DMS53 treated with DMSO at 0.1 percent for 48 hours (cell line): Measurements from ENCODE around the gene PPARG.

ENCODE experiments used
- DNase-seq: peaks from one replicate; lab custom pipeline; 2025; ENCODE audit not compliant: unreplicated experiment; lab: John Stamatoyannopoulos, UW

Gene PPARG

DNA sequence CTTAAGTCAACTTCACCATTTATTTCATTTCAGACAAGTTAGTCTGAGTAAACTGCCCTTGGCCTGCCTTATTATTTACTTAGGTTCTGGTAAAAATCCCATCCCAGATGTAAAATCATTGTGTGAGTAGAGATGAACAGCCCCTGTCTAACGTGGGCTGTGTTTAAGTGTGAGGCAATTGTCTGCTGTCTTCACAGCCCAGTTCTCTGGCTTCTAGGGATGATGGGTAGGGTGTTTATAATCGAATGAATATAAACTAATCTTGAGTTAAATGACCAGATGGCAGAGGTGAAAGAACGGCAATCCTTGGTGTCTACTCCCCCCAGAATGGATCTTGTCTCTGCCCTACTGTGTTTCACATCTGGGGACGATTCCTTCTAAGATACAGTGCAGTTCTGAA, 20.8 kb downstream of the PPARG start:
- DNase-seq, result no peak

DNA sequence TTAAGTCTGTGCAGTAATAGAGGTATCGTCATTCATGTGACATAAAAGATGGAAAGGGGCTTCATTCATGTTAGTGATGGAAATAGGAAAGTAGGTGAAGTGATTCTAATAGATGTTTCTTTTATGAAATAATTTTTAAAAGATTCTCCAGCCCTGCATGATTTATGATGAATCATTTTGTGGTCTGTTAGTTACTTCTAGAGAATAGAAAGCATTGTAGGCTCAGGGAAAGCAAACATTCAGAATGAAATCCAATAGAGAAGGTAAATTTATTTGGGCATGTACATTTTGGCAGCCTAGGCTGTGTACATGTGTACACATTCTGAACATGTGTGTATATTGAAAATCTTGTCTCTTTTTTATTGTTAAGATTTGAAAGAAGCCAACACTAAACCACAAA, 23.1 kb downstream of the PPARG start:
- no peak for DNase-seq

DNA sequence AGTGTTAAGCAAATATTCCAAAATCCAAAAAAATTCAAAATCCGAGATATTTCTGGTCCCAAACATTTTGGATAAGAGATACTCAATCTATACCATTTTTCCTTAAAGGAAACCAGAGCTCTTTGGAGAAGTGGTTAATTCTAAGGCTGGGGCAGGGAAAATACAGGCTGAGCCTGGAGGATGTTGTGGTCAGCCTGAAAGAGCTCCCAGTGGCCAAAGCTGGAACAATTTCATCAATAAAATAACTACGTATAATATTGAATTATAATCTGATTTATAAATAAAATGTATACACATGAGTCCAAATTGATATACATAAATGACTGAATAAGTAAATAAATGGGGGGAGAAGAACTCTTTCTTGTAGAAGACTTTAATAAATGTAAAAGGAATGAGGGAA, 24.6 kb downstream of the PPARG start:
- DNase-seq, result no peak

DNA sequence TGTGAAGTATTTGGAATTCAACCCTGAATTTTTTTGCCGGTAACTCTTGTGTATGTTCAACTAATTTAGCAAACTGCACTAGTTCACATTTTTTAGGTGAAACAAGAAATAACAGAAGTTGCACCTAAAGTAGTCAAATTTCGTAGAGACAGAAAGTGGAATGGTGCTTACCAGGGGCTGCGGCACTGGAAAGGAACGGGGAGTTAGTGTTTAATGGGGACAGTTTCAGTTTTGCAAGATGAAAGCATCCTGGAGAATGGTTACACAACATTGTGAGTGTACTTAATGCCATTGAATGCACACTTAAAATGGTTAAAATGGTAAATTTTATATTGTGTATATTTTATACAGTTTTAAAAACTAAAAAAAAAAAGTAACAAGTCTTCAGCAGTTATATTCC, 27.4 kb downstream of the PPARG start:
- DNase-seq, result no peak

DNA sequence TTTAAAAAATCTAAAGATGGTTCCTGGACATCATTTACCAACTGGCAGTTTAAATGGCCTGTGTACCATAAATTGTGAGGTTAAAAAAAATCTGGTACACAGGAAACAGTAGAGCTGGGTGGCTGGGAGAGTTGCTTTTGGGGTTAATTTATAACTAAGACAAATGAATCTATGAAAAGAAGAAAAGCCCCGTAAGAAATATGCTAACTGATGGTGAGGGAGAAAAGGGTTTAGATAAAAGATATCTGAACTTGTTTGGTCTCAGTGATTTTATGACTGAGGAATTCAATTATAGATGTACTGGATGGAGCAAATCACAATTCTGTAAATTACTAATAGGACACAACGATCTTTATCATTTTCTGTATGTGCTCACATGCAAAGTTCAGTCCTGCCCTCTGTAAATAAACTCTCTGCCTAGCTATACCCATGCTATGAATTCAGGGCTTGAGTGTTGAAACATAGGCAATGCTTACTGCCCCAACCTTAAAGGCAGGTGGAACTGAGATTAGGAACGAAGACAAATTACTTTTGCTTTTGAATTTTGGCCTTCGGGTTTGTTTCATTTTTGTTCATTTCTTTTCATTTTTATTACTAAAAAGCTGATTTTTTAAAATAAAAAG, 28.0 kb downstream of the PPARG start:
- DNase-seq, result no peak

DNA sequence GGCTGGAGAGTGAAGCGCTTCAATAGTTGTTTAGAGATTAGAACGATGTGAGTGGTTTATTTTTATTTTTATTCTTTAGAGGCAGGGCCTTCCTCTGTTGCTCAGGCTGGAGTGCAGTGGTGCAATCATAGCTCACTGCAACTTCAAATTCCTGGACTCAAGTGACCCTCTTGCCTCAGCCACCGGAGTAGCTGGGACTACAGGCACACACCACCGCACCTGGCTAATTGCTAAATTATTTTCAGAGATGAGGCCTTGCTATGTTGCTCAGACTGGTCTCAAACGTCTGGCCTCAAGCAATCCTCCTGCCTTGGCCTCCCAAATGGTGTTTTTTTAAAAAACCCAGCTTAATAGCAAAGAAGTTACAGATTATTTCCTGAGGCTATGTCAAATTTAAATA, 29.0 kb downstream of the PPARG start:
- no peak for DNase-seq

DNA sequence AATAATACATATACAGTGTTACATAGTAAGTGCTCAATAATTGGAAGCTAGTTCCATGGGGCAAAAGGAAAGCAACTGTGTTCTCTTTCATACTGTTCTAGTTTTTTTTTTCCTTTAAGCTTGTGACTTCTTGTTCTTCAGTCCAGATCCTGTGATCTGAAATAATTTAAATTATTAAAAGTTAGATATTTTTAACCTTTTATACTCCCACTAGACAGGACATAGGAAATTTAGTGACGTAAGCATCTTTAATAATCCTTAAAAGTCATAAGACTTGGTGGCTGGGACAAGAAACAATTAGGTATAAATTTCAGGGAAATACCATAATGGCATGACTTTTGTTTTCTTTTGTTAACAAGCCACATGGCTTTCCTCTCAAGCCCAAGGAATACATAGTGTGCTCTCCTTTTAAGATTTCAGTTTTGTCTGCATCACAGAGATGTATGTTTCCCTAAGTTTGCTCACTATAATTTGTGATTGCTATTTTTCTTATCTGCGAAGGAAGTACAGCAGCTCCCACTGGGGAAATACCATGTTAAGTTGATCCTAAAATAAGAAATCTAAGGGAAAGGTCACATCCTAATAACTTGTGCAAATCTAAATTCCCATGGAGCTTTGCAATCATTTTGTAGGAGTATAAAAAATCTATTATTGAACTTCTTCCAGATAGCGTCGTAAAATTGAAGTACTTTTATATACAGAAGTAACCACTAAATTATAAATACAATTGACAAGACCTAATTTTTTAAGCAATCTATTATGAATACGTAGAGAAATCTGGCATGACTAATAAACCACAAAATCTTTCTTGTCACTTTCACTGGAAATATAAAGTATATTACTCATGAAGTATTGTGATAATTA, 30.1 kb downstream of the PPARG start:
- no peak for DNase-seq

DNA sequence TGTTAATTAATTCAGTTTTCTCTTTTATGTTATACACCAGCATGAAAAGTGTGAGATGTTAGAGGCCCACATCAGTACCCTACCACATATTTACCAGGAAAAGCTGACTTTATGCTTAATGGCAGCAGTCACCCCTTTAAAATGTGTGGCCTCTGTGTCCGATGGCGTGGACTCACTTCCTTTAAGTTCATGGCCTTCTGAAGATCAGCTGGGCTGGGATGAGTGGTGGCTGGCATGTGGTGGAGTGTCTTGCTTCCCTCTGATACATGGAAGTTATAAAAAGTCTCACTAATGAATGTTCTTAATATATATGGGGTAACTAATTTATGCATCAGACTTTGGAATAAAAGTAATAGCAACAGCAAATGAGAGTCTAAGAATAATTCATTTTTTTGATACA, 32.1 kb downstream of the PPARG start:
- no peak for DNase-seq

DNA sequence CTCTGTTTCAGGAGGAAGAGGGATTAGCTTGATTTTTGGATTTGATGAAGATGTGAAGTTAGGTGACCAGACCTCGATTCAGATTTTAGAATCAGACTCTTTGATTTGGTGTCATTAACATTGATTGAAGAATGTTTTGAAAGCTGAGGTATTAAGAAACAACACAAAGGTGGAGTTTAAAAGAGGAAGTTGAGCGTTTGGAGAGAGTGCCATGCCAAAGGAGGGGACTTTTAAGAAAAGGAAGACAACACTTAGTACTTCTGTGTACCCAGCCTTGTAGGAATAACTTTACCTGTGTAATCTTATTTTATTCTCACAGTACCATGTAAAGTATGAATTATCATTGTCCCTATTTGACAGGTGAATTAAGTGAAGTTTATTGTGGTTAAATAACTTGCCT, 34.4 kb downstream of the PPARG start:
- no peak for DNase-seq

DNA sequence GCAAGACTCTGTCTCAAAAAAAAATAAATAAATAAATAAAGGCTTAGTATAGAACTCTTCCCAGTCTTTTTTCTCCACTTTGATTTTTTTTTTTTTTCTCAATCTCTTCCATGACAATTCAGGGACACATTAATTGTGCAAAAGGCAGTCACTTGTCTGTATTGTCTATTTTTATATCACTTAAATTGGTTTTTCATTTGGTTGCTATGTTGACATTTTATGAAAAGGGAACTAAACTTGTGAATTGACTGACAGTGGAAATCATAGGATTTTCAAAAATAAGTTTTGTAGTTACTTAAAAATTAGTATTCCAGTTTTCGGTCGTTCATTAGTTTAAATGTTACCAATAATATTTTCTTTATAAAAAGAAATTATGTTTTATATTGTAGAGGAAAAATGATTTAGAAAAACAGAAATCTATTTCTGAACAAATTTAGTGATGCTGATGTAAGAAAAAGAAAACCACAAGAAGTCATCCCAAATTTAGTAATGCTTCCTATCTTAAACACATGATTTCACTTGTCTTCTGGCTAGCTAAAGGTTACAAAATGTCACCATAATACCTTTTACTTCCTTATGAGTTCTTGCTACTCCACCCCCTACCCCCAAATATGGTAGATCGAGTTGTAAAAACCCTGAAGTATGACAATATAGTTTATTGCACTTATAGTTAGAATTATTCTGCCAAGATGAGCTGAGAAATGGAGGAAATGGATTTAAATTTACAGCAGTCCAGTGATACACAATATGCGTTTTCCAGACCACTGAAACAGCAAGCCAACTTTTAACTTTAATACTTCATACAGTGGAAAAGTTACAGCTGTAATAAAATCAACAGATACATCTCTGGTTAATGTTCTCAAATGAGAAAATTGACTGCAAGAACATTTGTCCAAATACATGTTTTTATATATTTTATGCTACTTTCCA, 37.0 kb downstream of the PPARG start:
- no peak for DNase-seq

DNA sequence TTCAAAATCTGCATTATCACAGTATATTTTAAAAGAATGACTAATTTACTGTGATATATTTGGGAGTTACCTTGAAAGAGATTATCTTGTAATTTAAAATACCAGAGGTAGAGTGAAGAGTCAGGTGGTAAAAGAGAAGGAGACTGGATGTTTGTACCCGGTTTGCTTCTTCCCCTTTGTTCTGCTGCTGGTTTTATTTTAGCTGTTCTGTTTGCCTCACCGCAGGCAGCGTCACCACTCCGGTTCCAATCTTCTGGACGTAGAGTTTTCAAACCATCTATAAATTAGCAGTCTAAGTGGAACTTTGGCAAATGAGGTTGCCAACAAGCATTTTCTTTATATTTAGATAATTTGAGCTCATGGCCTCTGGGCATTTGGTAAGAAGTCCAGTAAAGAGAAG, 38.2 kb downstream of the PPARG start:
- no peak for DNase-seq

DNA sequence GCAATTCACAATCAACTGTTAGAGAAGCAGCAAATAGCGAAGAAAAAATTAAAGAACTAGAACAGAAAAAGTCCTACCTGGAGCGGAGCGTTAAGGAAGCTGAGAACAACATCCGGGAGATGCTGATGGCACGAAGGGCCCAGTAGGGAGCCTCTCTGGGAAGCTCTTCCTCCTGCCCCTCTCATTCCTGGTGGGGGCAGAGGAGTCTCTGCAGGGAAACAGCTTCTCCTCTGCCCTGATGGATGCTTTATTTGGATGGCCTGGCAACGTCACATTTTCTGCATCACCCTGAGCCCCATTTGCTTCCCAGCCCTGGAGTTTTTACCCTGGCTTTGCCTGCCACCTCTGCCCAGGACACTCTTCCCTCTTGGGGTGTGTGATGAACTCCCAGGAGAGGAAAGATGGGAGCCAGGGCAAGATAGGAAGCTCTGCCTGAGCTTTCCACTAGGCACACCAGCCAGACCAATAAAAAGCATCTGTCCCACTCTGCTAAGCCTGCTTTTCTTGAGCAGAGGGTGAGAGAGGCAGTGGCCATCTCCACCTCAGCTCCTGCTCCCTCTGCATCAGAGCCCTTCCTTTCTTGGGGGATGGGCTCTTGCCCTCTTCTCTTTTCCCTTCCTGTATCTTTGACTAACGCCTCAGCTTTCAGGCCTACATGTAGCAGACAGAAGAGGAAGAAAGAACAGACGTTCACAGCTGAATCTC, 39.4 kb downstream of the PPARG start:
- DNase-seq, result no peak

DNA sequence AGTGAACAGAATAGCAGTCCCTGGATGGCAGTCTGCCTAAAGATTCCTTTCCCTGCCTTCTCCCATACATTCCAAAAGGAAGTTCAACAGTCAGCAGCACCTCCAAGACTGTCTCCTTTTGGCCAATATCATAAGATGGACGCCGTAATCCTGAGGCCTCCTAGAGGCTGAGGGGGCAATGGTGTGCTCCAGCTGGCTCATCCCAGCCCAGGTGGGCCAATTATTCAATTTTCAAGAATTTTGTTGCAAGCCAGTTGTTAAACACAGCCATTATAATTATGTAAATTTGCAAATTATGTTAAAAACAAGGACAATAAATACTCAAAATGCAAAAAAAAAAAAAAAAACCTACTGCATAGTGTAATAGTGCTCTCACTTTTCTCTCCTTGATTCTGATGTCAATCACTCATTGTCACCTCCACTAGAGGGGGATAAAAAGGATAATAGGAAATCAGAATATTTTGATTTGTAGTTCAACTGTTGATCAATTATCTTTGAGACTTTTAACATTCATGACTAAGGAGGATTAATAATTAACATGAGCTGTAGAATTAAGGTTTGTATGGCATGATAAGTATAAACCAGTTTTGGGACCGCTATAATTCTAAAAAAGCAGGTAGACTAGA, 40.1 kb downstream of the PPARG start:
- no peak for DNase-seq

DNA sequence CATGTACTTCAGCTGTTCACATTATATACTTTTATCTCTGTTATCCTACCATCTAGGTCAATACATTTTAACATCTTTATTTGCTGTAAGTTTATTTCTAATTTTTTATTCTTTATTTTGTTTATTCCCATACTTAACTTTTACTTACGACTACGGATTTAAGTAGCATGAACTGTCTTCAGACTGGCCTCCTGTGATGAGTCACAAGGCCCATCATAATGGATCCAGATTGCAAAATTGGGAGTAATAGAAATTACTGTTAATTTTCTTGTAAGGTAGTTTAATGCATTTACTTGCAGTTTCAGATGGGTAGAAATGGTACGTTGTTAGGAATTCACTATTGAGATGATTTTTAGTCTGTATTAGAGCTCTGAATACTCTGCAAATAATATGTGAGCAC, 45.9 kb downstream of the PPARG start:
- DNase-seq, result no peak

DNA sequence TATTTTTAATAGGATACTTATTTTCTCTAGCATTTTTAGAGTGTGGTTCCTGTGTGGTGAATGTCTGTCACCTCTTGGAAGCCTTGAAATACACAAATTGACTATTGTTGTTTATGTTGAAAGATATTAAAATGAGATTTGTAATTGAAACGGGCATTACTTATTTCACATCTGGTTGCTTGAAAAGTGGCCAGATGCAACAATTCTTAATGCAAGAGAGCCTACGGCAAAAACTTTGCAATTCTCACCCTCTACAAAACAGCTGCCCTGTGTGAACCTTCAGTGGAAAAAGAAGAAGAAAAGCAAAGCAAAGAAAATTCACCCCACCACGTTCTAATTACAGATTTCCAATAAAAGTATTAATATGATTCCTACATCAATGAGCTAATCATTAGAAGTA, 46.6 kb downstream of the PPARG start:
- no peak for DNase-seq

DNA sequence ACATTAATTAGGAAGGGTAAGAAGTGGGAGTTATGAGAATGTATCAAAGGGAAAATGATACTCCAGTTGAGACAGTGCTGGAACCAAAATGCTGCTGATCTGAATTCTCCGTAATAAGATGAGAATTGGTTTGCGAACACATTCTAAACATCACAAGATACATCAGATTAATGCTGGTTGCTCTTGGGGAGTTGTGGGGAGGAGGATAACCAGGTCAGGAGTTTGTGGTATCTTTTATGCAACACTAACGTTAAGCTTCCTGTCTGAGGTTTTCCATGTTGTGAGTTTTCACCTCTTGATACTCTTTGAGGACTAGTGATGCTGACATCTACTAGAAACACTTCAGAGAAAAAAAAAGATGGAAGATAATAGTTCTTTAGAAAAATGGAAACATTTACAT, 47.2 kb downstream of the PPARG start:
- DNase-seq, result no peak

DNA sequence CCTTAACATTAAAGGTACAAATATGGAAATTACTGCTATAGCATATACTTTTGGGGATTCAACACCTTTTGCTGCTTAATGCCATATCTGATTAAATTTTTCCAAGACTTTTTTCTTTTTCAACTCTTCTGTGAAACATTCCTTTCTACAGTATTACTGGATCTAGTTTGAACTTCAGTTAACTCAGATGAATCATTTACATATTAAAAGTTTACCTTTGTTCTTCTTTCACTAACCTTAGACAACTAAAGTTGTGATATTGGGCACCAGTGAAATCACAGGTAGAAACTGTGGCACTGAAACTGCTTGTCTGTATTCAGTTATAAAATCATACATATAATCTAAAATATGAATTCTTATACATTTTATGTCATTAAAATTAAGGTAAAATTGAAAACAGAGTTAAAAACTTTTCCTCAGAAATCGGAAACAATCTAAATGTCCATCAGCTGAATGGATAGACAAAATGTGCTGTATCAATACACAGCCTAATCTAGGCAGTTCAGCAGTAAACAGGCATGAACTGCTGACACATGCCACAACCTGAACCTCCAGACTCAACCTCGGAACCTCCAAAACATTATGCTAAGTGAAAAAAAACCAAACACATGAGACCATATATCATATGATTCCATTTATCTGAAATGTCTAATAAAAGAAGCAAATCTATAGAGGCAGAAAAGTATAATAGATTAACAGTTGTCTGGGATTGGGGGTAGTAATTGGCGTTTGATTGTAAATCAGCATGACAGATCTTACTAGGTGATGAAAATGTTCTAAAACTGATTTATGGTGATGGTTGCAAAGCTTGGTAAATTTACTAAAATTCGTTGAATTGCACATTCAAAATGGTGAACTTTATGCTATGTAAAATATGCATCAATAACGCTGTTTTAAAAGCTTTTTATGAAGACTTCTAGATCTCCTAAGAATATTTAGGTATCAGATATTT, 50.0 kb downstream of the PPARG start:
- no peak for DNase-seq

DNA sequence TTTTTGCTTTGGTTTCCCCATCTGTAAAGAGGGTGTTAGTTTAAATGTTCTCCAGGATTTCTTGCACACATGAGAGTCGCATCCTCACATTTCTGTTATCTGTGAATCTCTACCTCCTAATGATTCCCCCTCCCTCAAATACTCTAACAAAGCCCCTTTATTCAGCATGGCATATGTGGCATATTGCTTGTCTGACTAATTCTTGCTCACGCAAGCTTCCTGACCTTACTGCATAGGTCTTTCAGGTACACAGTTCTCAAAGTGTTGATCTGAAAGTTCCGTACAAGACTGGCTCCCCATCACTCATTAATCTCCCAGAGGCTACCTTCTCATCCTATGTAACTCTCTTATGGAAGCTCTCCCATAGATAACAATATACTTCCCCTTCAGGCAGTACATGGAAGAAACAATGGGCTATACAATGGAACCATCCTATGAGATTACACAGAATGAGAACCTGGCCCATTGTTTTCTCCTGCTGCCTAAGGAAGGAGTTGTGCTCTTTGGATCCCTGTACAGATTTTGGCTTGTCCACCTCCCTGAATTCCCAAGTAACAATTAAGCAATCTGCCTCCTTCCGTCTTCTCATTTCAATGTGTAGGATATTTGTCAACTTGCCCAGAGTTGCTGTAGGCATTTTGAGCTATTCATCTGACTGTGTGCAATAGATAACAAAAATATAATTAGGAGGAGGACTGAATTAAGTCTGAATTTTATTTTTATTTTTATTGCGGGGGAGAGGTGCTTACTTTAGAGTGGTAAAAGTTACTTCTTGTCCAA, 51.0 kb downstream of the PPARG start:
- no peak for DNase-seq

DNA sequence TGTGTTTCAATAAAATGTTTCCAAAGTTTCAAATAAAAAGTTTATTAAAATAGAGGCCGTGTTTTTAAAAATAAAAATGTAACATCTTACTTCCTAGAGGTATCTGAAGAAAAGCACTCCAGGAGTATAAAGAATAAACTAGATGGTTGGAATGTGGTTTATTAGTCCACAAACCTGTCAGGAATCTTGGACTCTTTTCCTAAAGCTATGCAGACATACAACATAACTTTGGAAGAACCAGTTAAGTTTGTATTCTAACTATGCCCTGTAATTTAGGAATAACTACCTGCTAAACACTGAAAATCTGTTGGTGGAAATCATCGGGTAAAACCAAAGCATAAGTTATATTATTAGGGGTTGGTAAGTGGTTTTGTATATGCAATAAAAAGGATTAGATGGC, 51.6 kb downstream of the PPARG start:
- DNase-seq, result no peak
